DND-41 (cell line): ENCODE measurements around the gene CACNA2D4.

ENCODE experiments used
- ATAC-seq: fragments of 200-7000 bp; cut with Tn5 transposase; 3 replicates; pipeline ENCODE4 v1.9.1; 2021; ENCODE audit warnings: low read depth; ENCODE audit not compliant: insufficient read depth
- DNase-seq: peaks from one replicate; pipeline ENCODE4 v3.0.0-alpha.2; 2020
- H2AFZ ChIP-seq: 2 replicates; pipeline ENCODE4 v1.6.0; 2012; ENCODE audit warnings: low read depth, low read length
- H3K27ac ChIP-seq: 2 replicates; pipeline ENCODE4 v1.5.1; 2012; ENCODE audit warnings: low read length, inconsistent platforms
- H3K27me3 ChIP-seq: fragments of 200-600 bp; sonication (generic); 2 replicates; pipeline ENCODE4 v1.6.0; 2012; ENCODE audit warnings: low read length, mild to moderate bottlenecking, inconsistent platforms; ENCODE audit not compliant: insufficient read depth, poor library complexity
- H3K36me3 ChIP-seq: 2 replicates; pipeline ENCODE4 v1.5.1; 2012; ENCODE audit warnings: low read length, inconsistent platforms; ENCODE audit not compliant: insufficient read depth
- H3K4me1 ChIP-seq: 2 replicates; pipeline ENCODE4 v1.5.1; 2012; ENCODE audit warnings: mild to moderate bottlenecking, low read length; ENCODE audit not compliant: insufficient read depth
- H3K4me2 ChIP-seq: 2 replicates; pipeline ENCODE4 v1.6.0; 2012; ENCODE audit warnings: mild to moderate bottlenecking, moderate library complexity, low read length, inconsistent platforms; ENCODE audit not compliant: insufficient read depth
- H3K4me3 ChIP-seq, 2 experiments: fragments of 200-600 bp in 1 of 2; shearing (Covaris generic) in 1 of 2; 2 replicates each; pipeline ENCODE4 v1.5.1; 2012 to 2016; ENCODE audit warnings: inconsistent platforms in 2 of 2, low read length in 2 of 2, mild to moderate bottlenecking in 2 of 2, low read depth in 1 of 2, moderate library complexity in 1 of 2
- H3K79me2 ChIP-seq: 2 replicates; pipeline ENCODE4 v1.6.0; 2012; ENCODE audit warnings: low read length, inconsistent platforms; ENCODE audit not compliant: insufficient read depth
- H3K9ac ChIP-seq: 2 replicates; pipeline ENCODE4 v1.6.0; 2012; ENCODE audit warnings: low read depth, mild to moderate bottlenecking, inconsistent platforms, low read length, moderate library complexity
- H3K9me3 ChIP-seq: 2 replicates; pipeline ENCODE4 v1.5.1; 2012; ENCODE audit warnings: low read length, moderate library complexity, mild to moderate bottlenecking, inconsistent platforms; ENCODE audit not compliant: insufficient read depth, severe bottlenecking
- H4K20me1 ChIP-seq: 2 replicates; pipeline ENCODE4 v1.6.0; 2012; ENCODE audit warnings: low read length; ENCODE audit not compliant: insufficient read depth
- CTCF ChIP-seq: IDR thresholded peaks from 2 replicates; pipeline ENCODE4 v1.5.1; 2012; ENCODE audit warnings: borderline replicate concordance, low read length, moderate library complexity, mild to moderate bottlenecking; ENCODE audit not compliant: poor library complexity, severe bottlenecking; ENCODE audit errors: extremely low read depth
- EZH2 ChIP-seq: IDR thresholded peaks from 3 replicates; pipeline ENCODE4 v1.6.1; 2012; ENCODE audit warnings: borderline replicate concordance, low read depth, mild to moderate bottlenecking, moderate library complexity, low read length, inconsistent platforms; ENCODE audit not compliant: severe bottlenecking

CACNA2D4 gene

GRCh38 chr12:1933342-1934051 lies 15.0 kb upstream of the CACNA2D4 start:
- no peak overlapping the region for H3K27ac ChIP-seq
- H3K4me2 ChIP-seq: no peak overlapping the region
- no peak for TF ChIP-seq CTCF
- no peak for TF ChIP-seq EZH2
- no peak overlapping the region for H3K9ac ChIP-seq
- H3K36me3 ChIP-seq: peaks cover 10% of the 10 kb centered on the region
- H3K27me3 ChIP-seq: no peaks in the 10 kb centered on the region
- H3K9me3 ChIP-seq: no peaks in the 10 kb centered on the region
- H3K79me2 ChIP-seq: no peaks in the 10 kb centered on the region
- no peak overlapping the region for H3K4me3 ChIP-seq
- no peak overlapping the region for H2AFZ ChIP-seq
- no peak for ATAC-seq
- no peaks in the 10 kb centered on the region for H4K20me1 ChIP-seq
- no peak for DNase-seq
- no peaks in the 10 kb centered on the region for H3K4me1 ChIP-seq

GRCh38 chr12:1932264-1932777 lies 13.9 kb upstream of the CACNA2D4 start:
- Histone ChIP-seq H3K79me2 (no peaks in the 10 kb centered on the region), H3K9me3 (no peaks in the 10 kb centered on the region), H4K20me1 (no peaks in the 10 kb centered on the region), H3K9ac (no peak overlapping the region), H3K36me3 (no peaks in the 10 kb centered on the region), H3K27ac (no peak overlapping the region), H3K4me3 (no peak overlapping the region), H3K4me1 (no peaks in the 10 kb centered on the region), H2AFZ (no peak overlapping the region), H3K4me2 (no peak overlapping the region), H3K27me3 (no peaks in the 10 kb centered on the region)
- DNase-seq (no peak), ATAC-seq (no peak)
- no peak for TF ChIP-seq CTCF
- no peak for TF ChIP-seq EZH2

- H3K36me3 ChIP-seq: no peaks in the 10 kb centered on the region
- H3K4me2 ChIP-seq: no peak overlapping the region
- H3K9me3 ChIP-seq: no peaks in the 10 kb centered on the region
- H4K20me1 ChIP-seq: no peaks in the 10 kb centered on the region
- TF ChIP-seq EZH2 (no peak), CTCF (no peak)
- no peak overlapping the region for H3K9ac ChIP-seq
- no peak overlapping the region for H2AFZ ChIP-seq
- H3K4me3 ChIP-seq: no peak overlapping the region
- no peak for DNase-seq
- H3K27ac ChIP-seq: no peak overlapping the region
- H3K79me2 ChIP-seq: no peaks in the 10 kb centered on the region
- no peaks in the 10 kb centered on the region for H3K27me3 ChIP-seq
- no peak for ATAC-seq
- H3K4me1 ChIP-seq: no peaks in the 10 kb centered on the region
Measured at GRCh38 chr12:1931642-1932041, 13.2 kb upstream of the CACNA2D4 start.
